H1 (cell line): ENCODE data around the gene PTPRC. TPM values are rescaled to one million over a fixed set of nuclear protein-coding genes. Genes with fewer than 3 reads are reported as not detected.

ENCODE experiments used
- ATF3 ChIP-seq: IDR thresholded peaks from 2 replicates; pipeline ENCODE4 v1.6.1; 2011; ENCODE audit warnings: low read depth, mild to moderate bottlenecking, low read length; ENCODE audit not compliant: insufficient read depth
- CHD1 ChIP-seq: IDR thresholded peaks from 2 replicates; pipeline ENCODE4 v1.6.1; 2012; ENCODE audit warnings: low read depth, low read length, improper control_type of control experiment
- CTBP2 ChIP-seq: IDR thresholded peaks from 2 replicates; pipeline ENCODE4 v1.7.0; 2011; ENCODE audit warnings: borderline replicate concordance, mild to moderate bottlenecking, moderate library complexity, mixed read lengths, low read length; ENCODE audit not compliant: insufficient read depth, insufficient read length
- GABPA ChIP-seq: IDR thresholded peaks from 2 replicates; pipeline ENCODE4 v1.6.1; 2011; ENCODE audit warnings: mild to moderate bottlenecking, low read length, moderate library complexity, borderline replicate concordance; ENCODE audit not compliant: insufficient read depth
- HDAC2 ChIP-seq, 2 experiments: fragments of 300-600 bp in 1 of 2; sonication (generic) in 1 of 2; IDR thresholded peaks; 2 replicates each; pipeline ENCODE4 v1.6.1; 2011 to 2012; ENCODE audit warnings: low read depth in 2 of 2, low read length in 2 of 2, mild to moderate bottlenecking in 2 of 2, moderate library complexity in 2 of 2, borderline replicate concordance in 1 of 2, inconsistent platforms in 1 of 2
- RNF2 ChIP-seq: fragments of 200-900, 300-1000 bp; sonication (generic); IDR thresholded peaks from 2 replicates; pipeline ENCODE4 v1.7.1; 2016; ENCODE audit warnings: borderline replicate concordance, low read depth, mild to moderate bottlenecking, antibody characterized with exemption, low read length; ENCODE audit not compliant: poor library complexity, severe bottlenecking; ENCODE audit errors: missing control alignments
- polyA plus RNA-seq, 7 experiments: library from polyadenylated mRNA; depleted of rRNA in 3 of 7; stranded (reverse) in 5 of 7; unstranded in 2 of 7; fragments of >200 nt in 5 of 7; fragments of 200-250 nt in 2 of 7; gene quantifications; 1 replicate in 5 of 7; 2 replicates in 1 of 7; 4 replicates in 1 of 7; pipeline versions ENCODE4 v1.2.1 to v1.2.3, GENCODE V29; 2011 to 2013; ENCODE audit warnings: missing spikeins in 2 of 7, mixed read lengths in 2 of 7
- total RNA-seq: library from RNA; stranded (reverse); fragmentation: NEBNext Ultra II Directional; extraction: Animal tissue kit (Norgen Biotek cat#: 25700); gene quantifications from 2 replicates; pipeline ENCODE4 v1.2.1, GENCODE V29; 2021

The PTPRC gene
- total and polyA plus RNA-seq, 2 of the 8 experiments (the other 6 are each of a cell fraction or from before 2014, with no cell fraction given): 0.05 TPM; not detected in 1

GRCh38 chr1:198696211-198696610 lies 57.4 kb downstream of the PTPRC start (continued):
- TF ChIP-seq RNF2 (no peak), CTBP2 (no peak), ATF3 (no peak), GABPA (no peak), HDAC2 (IDR thresholded peaks at IDR 0.05; ENCODE audit: borderline replicate concordance in 1 of 2, low read depth in 2 of 2, low read length in 2 of 2) (no peak), CHD1 (no peak)
